ENCODE data around the gene SYTL4. TPM values are rescaled to one million over a fixed set of nuclear protein-coding genes. Genes with fewer than 3 reads are reported as not detected.

The SYTL4 gene
- total RNA-seq, 2 donors from 2014 or later = 19.1 to 21.3 TPM

DNA sequence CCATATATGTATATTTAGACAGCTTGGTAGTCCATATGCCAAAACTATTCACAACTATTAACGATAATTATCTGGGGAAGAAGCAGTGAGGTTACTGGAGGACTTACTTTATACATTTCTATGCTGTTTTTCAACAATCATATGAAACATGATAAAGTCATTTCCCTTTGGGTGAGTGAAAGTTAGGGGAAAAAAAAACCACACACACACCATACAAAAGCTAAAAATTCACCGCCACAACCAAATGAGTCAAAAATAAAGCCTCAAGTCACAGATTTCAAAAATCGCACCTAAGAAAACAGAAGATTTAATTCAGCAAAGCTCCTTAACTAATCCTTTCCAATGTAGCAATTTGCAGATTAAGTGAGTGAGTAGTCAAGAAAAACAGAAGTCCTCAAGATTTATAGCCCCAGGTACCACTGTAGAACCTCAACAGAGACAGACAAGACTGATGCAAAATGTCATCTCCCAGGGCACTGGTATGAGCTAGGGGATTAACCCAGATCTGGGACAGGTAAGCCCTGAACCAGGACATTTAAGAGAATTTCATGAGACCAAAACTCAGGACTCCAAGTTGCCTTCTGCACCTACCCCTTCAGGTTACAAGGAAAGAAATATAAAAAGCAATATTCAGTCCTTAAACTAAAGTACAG is 35.1 kb downstream of the SYTL4 start:
- no peak for DNase-seq
- Histone ChIP-seq H3K4me3 (no peak overlapping the region), H3K27me3 (no peaks in the 10 kb centered on the region), H3K27ac (no peak overlapping the region), H3K4me1 (no peaks in the 10 kb centered on the region), H3K36me3 (replicated peaks in 1 of 2; ENCODE audit: insufficient read depth in 1 of 2, low read depth in 2 of 2) (no peaks in the 10 kb centered on the region), H3K9me3 (no peaks in the 10 kb centered on the region)
- intact Hi-C loops (cut with DNase I) = no loop called here
- TF ChIP-seq, protein P1, sequence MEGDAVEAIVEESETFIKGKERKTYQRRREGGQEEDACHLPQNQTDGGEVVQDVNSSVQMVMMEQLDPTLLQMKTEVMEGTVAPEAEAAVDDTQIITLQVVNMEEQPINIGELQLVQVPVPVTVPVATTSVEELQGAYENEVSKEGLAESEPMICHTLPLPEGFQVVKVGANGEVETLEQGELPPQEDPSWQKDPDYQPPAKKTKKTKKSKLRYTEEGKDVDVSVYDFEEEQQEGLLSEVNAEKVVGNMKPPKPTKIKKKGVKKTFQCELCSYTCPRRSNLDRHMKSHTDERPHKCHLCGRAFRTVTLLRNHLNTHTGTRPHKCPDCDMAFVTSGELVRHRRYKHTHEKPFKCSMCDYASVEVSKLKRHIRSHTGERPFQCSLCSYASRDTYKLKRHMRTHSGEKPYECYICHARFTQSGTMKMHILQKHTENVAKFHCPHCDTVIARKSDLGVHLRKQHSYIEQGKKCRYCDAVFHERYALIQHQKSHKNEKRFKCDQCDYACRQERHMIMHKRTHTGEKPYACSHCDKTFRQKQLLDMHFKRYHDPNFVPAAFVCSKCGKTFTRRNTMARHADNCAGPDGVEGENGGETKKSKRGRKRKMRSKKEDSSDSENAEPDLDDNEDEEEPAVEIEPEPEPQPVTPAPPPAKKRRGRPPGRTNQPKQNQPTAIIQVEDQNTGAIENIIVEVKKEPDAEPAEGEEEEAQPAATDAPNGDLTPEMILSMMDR (IDR thresholded peaks at IDR 0.05) = no peak
- TF ChIP-seq POLR2A (IDR thresholded peaks at IDR 0.05) = no peak
- 78 to 86% methylated on average over 3 of the region's 3 CpGs for WGBS, 2 donors
- no peak for ATAC-seq

DNA sequence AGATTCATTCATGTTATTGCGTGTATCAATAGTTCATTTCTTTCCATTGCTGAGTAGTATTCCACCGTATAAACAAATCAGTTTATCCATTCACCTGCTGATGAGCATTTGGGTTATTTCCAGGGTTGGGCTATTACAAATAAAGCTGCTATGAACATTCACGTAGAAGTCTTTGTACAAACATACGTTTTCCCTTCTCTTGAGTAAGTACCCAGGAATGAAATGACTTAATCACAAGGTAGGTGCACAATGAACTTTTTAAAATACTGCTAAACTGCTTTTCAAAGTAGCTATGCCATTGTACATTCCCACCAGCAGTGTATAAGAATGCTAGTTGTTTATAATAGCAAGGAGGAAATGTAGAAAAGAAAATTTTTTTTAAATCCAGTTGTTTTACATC is 35.9 kb downstream of the SYTL4 start:
- Histone ChIP-seq H3K4me1 (no peaks in the 10 kb centered on the region), H3K27me3 (no peaks in the 10 kb centered on the region), H3K36me3 (replicated peaks in 1 of 2; ENCODE audit: insufficient read depth in 1 of 2, low read depth in 2 of 2) (no peaks in the 10 kb centered on the region), H3K4me3 (no peak overlapping the region), H3K27ac (no peak overlapping the region), H3K9me3 (no peaks in the 10 kb centered on the region)
- intact Hi-C loops (cut with DNase I) = no loop called here
- 66 to 70% methylated on average over 4 of the region's 4 CpGs for WGBS, 2 donors
- TF ChIP-seq POLR2A (IDR thresholded peaks at IDR 0.05) = no peak
- TF ChIP-seq, protein P1 (IDR thresholded peaks at IDR 0.05) = no peak
- ATAC-seq (no peak), DNase-seq (no peak)

DNA sequence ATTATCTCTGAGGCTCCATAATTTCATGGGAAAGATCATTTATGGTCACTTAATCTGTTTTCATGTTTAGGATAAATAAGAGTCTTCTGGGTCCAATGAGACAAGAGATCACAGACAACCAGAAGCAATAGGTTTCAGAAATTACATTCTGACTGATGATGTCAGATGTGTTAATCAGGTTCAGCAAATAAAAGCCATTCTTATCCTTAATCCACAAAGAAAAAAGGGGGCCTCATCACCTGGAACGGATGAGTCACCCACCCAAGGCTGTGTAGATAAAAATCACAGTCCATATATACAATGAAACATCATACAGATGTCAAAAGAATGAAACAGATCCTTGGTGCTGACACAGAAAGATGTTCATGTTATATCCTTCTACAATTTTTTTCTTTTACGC is 36.6 kb downstream of the SYTL4 start:
- no peak overlapping the region for H3K27ac ChIP-seq
- H3K27me3 ChIP-seq = no peaks in the 10 kb centered on the region
- H3K9me3 ChIP-seq = no peaks in the 10 kb centered on the region
- ATAC-seq = no peak
- no peaks in the 10 kb centered on the region for H3K36me3 ChIP-seq (replicated peaks in 1 of 2; ENCODE audit: insufficient read depth in 1 of 2, low read depth in 2 of 2)
- no peak overlapping the region for H3K4me3 ChIP-seq
- no peak for TF ChIP-seq POLR2A (IDR thresholded peaks at IDR 0.05)
- TF ChIP-seq, protein P1 (IDR thresholded peaks at IDR 0.05) = no peak
- no peaks in the 10 kb centered on the region for H3K4me1 ChIP-seq
- no peak for DNase-seq
- WGBS, 2 donors = 69 to 90% methylated on average over 2 of the region's 2 CpGs
- intact Hi-C loops (cut with DNase I) = no loop called here

DNA sequence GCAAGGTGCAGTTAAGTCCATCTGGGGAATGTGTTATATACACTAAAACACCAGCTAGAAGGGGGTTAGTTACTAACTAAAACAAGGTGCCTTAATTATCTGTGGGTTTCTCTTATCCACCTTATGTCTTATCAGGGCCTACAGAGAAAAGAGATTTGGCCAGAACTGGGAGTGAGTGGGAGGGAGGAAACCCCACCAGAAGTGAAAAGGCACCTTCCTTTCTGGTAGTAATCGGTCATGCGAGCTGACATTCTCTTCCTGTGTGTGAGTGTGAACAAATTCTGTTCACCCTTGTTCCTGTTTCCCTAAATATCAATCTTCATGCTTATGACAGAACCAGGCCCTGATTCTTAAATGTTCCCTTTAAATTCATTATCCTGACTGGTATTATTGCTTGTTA is 44.4 kb downstream of the SYTL4 start:
- TF ChIP-seq, protein P1 (IDR thresholded peaks at IDR 0.05) = no peak
- no peak for TF ChIP-seq POLR2A (IDR thresholded peaks at IDR 0.05)
- DNase-seq (no peak), ATAC-seq (no peak)
- H3K4me3 ChIP-seq = no peak overlapping the region
- no peaks in the 10 kb centered on the region for H3K9me3 ChIP-seq
- intact Hi-C loops (cut with DNase I) = loop anchor here (5.0 kb wide), 1 partner anchor 80 kb away; no protein-coding TSS in a partner anchor
- WGBS, 2 donors = 47 to 61% methylated on average over 2 of the region's 2 CpGs
- H3K4me1 ChIP-seq = no peaks in the 10 kb centered on the region
- no peaks in the 10 kb centered on the region for H3K27me3 ChIP-seq
- H3K36me3 ChIP-seq (replicated peaks in 1 of 2; ENCODE audit: insufficient read depth in 1 of 2, low read depth in 2 of 2) = no peaks in the 10 kb centered on the region
- H3K27ac ChIP-seq = no peak overlapping the region

DNA sequence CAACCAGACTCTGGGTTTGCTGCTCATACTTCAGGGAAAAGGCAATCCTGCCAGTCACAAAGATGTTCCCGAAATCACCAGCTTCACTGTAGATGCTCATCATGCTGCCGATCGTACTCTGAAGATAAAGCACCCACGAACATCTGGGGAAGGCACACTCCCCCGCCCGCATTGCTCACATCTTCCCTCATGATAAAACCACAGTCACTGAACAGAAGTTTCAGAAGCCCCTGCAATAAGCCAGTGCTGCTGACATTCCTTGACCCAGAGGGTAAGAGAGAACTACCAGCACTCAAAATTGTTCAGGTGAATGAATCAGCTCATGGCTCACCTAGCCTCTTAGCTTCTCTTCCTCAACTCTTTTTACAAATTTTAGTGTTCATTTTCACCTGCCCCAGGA is 44.8 kb downstream of the SYTL4 start:
- H3K4me1 ChIP-seq = no peaks in the 10 kb centered on the region
- H3K36me3 ChIP-seq (replicated peaks in 1 of 2; ENCODE audit: insufficient read depth in 1 of 2, low read depth in 2 of 2) = no peaks in the 10 kb centered on the region
- H3K27me3 ChIP-seq = no peaks in the 10 kb centered on the region
- TF ChIP-seq, protein P1 (IDR thresholded peaks at IDR 0.05) = no peak
- TF ChIP-seq POLR2A (IDR thresholded peaks at IDR 0.05) = no peak
- DNase-seq (no peak), ATAC-seq (no peak)
- WGBS, 2 donors = 48 to 60% methylated on average over 4 to 6 of the region's 6 CpGs
- no peak overlapping the region for H3K4me3 ChIP-seq
- no peak overlapping the region for H3K27ac ChIP-seq
- no peaks in the 10 kb centered on the region for H3K9me3 ChIP-seq
- intact Hi-C loops (cut with DNase I) = loop anchor here (5.0 kb wide), 1 partner anchor 80 kb away; no protein-coding TSS in a partner anchor
